A549 (cell line): ENCODE data around the gene ADPRS.

Experiments
- CHD2 ChIP-seq: fragments of 150-350 bp; IDR thresholded peaks from 2 replicates; pipeline ENCODE4 v1.6.1; 2014; ENCODE audit warnings: low read length; ENCODE audit not compliant: partially characterized antibody
- HDAC2 ChIP-seq: fragments of 200-600 bp; sonication (generic); IDR thresholded peaks from 2 replicates; pipeline ENCODE4 v1.6.1; 2016
- RARB ChIP-seq: fragments of 250-450 bp; sonication (Bioruptor Pico); IDR thresholded peaks from 2 replicates; pipeline ENCODE4 v1.8.0; 2021; ENCODE audit warnings: mild to moderate bottlenecking, moderate library complexity
- RNF2 ChIP-seq: fragments of 200-600 bp; sonication (generic); IDR thresholded peaks from 2 replicates; pipeline ENCODE4 v1.6.1; 2016; ENCODE audit warnings: low read depth, mild to moderate bottlenecking, antibody characterized with exemption, moderate library complexity, borderline replicate concordance
- TF ChIP-seq, protein P1 (sequence below): fragments of 150-350 bp; IDR thresholded peaks from 2 replicates; pipeline ENCODE4 v1.6.1; 2014; ENCODE audit warnings: low read depth, mild to moderate bottlenecking, low read length
- TF ChIP-seq, protein P2 (sequence below): fragments of >200 bp; sonication (Bioruptor Twin); formaldehyde crosslinking; IDR thresholded peaks from 3 replicates; pipeline ENCODE4 v1.5.1; 2016

DNA sequence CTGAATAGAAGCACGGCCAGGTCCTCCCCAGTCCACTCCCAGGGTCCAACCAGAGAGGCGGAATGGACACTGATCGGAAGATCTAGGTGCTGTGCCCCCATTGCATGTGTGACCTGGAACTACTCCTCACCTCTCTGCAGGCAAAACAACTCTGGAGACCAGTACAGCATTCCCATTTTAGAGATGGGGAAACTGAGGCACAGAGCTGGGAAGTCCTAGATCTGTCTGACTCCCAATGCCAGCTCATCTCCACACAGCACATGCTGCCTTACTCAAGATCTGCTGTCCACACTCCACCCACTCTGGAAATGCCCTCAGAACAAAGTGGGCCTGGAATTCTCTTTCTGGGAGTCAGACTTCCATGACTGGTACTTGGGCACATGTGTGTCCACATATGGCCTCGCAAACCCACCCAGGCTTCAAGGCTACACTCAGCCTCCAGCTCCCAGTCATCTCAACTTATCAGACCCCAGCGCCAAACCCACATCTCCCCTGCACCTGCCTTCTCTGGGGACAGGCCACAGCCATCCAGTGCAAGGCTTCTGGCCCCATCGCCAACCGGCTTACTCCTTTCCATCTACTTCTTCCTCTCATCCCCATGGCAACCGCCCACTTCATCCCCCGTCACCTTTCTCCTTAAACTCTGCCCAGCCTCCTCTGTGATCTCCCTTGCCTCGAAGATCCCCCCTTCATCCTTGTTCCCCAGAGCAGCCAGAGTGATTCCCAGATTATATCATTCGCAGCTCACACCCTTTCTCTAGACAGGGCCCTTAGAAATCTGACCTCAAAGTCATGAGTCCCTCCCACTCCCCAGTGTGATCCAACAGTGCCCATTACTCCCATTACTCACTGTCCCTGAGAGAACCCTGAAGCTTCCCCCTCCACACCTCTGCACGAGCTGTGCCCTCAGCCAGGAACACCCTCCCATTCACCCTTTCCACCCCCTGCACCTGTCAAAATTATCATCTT is 33.7 kb downstream of the ADPRS start:
- TF ChIP-seq, protein P1, sequence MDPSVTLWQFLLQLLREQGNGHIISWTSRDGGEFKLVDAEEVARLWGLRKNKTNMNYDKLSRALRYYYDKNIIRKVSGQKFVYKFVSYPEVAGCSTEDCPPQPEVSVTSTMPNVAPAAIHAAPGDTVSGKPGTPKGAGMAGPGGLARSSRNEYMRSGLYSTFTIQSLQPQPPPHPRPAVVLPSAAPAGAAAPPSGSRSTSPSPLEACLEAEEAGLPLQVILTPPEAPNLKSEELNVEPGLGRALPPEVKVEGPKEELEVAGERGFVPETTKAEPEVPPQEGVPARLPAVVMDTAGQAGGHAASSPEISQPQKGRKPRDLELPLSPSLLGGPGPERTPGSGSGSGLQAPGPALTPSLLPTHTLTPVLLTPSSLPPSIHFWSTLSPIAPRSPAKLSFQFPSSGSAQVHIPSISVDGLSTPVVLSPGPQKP: no peak
- TF ChIP-seq CHD2 (no peak), RNF2 (no peak), HDAC2 (no peak), RARB (CRISPR knock-in tag) (no peak)
- TF ChIP-seq, protein P2, sequence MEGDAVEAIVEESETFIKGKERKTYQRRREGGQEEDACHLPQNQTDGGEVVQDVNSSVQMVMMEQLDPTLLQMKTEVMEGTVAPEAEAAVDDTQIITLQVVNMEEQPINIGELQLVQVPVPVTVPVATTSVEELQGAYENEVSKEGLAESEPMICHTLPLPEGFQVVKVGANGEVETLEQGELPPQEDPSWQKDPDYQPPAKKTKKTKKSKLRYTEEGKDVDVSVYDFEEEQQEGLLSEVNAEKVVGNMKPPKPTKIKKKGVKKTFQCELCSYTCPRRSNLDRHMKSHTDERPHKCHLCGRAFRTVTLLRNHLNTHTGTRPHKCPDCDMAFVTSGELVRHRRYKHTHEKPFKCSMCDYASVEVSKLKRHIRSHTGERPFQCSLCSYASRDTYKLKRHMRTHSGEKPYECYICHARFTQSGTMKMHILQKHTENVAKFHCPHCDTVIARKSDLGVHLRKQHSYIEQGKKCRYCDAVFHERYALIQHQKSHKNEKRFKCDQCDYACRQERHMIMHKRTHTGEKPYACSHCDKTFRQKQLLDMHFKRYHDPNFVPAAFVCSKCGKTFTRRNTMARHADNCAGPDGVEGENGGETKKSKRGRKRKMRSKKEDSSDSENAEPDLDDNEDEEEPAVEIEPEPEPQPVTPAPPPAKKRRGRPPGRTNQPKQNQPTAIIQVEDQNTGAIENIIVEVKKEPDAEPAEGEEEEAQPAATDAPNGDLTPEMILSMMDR: no peak
